ENCODE measurements around the gene DUOXA2. TPM values are rescaled to one million over a fixed set of nuclear protein-coding genes. Genes with fewer than 3 reads are reported as not detected.
"Not testable (repeated sequence)": the region's sequence is repeated elsewhere in the genome, so short reads cannot be mapped to it uniquely, and the experiment has no call there.

Gene DUOXA2
- not detected for total RNA-seq

- ChIA-PET CTCF (interaction anchor here (1.6 kb wide), 1 partner anchor 12 kb away, joined by 5 read pairs; no protein-coding TSS in a partner anchor), POLR2A (interaction anchor here (1.4 to 1.6 kb wide), 2 partner anchors 10 to 16 kb away, joined by 3 read pairs; no protein-coding TSS in a partner anchor)
- DNase-seq: no peak
- H3K36me3 Mint-ChIP-seq (ENCODE audit: low read depth): no peaks in the 10 kb centered on the region
- H3K27ac Mint-ChIP-seq: no peak within 1 kb of the TSS
- peaks cover 81% of the 10 kb centered on the region for H3K27me3 Mint-ChIP-seq
- peaks cover 30% of the 10 kb centered on the region for H3K4me1 Mint-ChIP-seq
- H3K9me3 Mint-ChIP-seq: no peaks in the 10 kb centered on the region
- H3K4me3 Mint-ChIP-seq: no peak within 1 kb of the TSS
Measured at GRCh38 chr15:45114076-45114750, at the start of gene DUOXA2, which contains the start of gene DUOX2. Gene DUOXA2, plus strand, starts transcription at chr15:45114326. Its CDS starts 280 bp downstream, at chr15:45114606. Gene DUOX2, minus strand, starts transcription at chr15:45114172. Its CDS starts 761 bp downstream, at chr15:45113411.

- CTCF ChIA-PET: no interaction called here
Measured at GRCh38 chr15:45064386-45064785, 49.7 kb upstream of the DUOXA2 start.

GRCh38 chr15:45069942-45070360, 44.2 kb upstream of the DUOXA2 start:
- POLR2A ChIA-PET, H3K4me1 Mint-ChIP-seq: not testable (repeated sequence)

More at GRCh38 chr15:45064386-45064785, 49.7 kb upstream of the DUOXA2 start:
- Mint-ChIP-seq H3K36me3 (ENCODE audit: low read depth) (peaks cover 2% of the 10 kb centered on the region), H3K9me3 (no peaks in the 10 kb centered on the region), H3K27ac (no peak overlapping the region), H3K4me1 (peaks cover 9% of the 10 kb centered on the region), H3K27me3 (no peaks in the 10 kb centered on the region), H3K4me3 (no peak overlapping the region)
- no peak for DNase-seq
- POLR2A ChIA-PET: no interaction called here

GRCh38 chr15:45073602-45074001, 40.5 kb upstream of the DUOXA2 start:
- H3K27me3 Mint-ChIP-seq; H3K27ac Mint-ChIP-seq; POLR2A ChIA-PET; CTCF ChIA-PET; H3K36me3 Mint-ChIP-seq (ENCODE audit: low read depth); H3K4me1 Mint-ChIP-seq; DNase-seq; H3K4me3 Mint-ChIP-seq; H3K9me3 Mint-ChIP-seq: not testable (repeated sequence)

More at GRCh38 chr15:45069942-45070360, 44.2 kb upstream of the DUOXA2 start:
- H3K27me3 Mint-ChIP-seq; H3K36me3 Mint-ChIP-seq (ENCODE audit: low read depth); DNase-seq; H3K9me3 Mint-ChIP-seq; H3K27ac Mint-ChIP-seq; CTCF ChIA-PET; H3K4me3 Mint-ChIP-seq: not testable (repeated sequence)

- H3K27me3 Mint-ChIP-seq; DNase-seq; H3K27ac Mint-ChIP-seq; H3K4me3 Mint-ChIP-seq; H3K9me3 Mint-ChIP-seq; CTCF ChIA-PET; H3K4me1 Mint-ChIP-seq; POLR2A ChIA-PET; H3K36me3 Mint-ChIP-seq (ENCODE audit: low read depth): not testable (repeated sequence)
Measured at GRCh38 chr15:45075440-45076320, 38.4 kb upstream of the DUOXA2 start.

- CTCF ChIA-PET; DNase-seq; H3K27me3 Mint-ChIP-seq; POLR2A ChIA-PET; H3K9me3 Mint-ChIP-seq; H3K36me3 Mint-ChIP-seq (ENCODE audit: low read depth); H3K4me3 Mint-ChIP-seq; H3K27ac Mint-ChIP-seq; H3K4me1 Mint-ChIP-seq: not testable (repeated sequence)
Measured at GRCh38 chr15:45077391-45077790, 36.7 kb upstream of the DUOXA2 start.

GRCh38 chr15:45079201-45079600, 34.9 kb upstream of the DUOXA2 start:
- H3K4me3 Mint-ChIP-seq; DNase-seq; H3K27ac Mint-ChIP-seq; CTCF ChIA-PET; H3K27me3 Mint-ChIP-seq; H3K4me1 Mint-ChIP-seq; POLR2A ChIA-PET; H3K36me3 Mint-ChIP-seq (ENCODE audit: low read depth); H3K9me3 Mint-ChIP-seq: not testable (repeated sequence)

- H3K27ac Mint-ChIP-seq; H3K4me1 Mint-ChIP-seq; POLR2A ChIA-PET; H3K4me3 Mint-ChIP-seq; H3K9me3 Mint-ChIP-seq; H3K27me3 Mint-ChIP-seq; CTCF ChIA-PET; H3K36me3 Mint-ChIP-seq (ENCODE audit: low read depth); DNase-seq: not testable (repeated sequence)
Measured at GRCh38 chr15:45079628-45080246, 34.4 kb upstream of the DUOXA2 start.

- CTCF ChIA-PET: interaction anchor here (1.3 kb wide), 1 partner anchor 38 kb away, joined by 4 read pairs; no protein-coding TSS in a partner anchor
- H3K4me1 Mint-ChIP-seq; H3K4me3 Mint-ChIP-seq; H3K27ac Mint-ChIP-seq; DNase-seq; POLR2A ChIA-PET; H3K36me3 Mint-ChIP-seq (ENCODE audit: low read depth); H3K9me3 Mint-ChIP-seq: not testable (repeated sequence)
- H3K27me3 Mint-ChIP-seq: peaks cover 12% of the 10 kb centered on the region
Measured at GRCh38 chr15:45080593-45080992, 33.5 kb upstream of the DUOXA2 start.

GRCh38 chr15:45082412-45082811, 31.7 kb upstream of the DUOXA2 start:
- H3K27ac Mint-ChIP-seq; H3K4me3 Mint-ChIP-seq; CTCF ChIA-PET; DNase-seq; POLR2A ChIA-PET; H3K36me3 Mint-ChIP-seq (ENCODE audit: low read depth); H3K9me3 Mint-ChIP-seq; H3K4me1 Mint-ChIP-seq: not testable (repeated sequence)
- H3K27me3 Mint-ChIP-seq: peaks cover 20% of the 10 kb centered on the region

GRCh38 chr15:45083223-45083622, 30.9 kb upstream of the DUOXA2 start:
- peaks cover 25% of the 10 kb centered on the region for H3K27me3 Mint-ChIP-seq
- H3K4me1 Mint-ChIP-seq: no peaks in the 10 kb centered on the region
- H3K9me3 Mint-ChIP-seq: no peaks in the 10 kb centered on the region
- no peak for DNase-seq
- POLR2A ChIA-PET: no interaction called here
- H3K4me3 Mint-ChIP-seq: no peak overlapping the region
- no peak overlapping the region for H3K27ac Mint-ChIP-seq
- no peaks in the 10 kb centered on the region for H3K36me3 Mint-ChIP-seq (ENCODE audit: low read depth)
- CTCF ChIA-PET: no interaction called here

GRCh38 chr15:45084163-45084562, 30.0 kb upstream of the DUOXA2 start:
- ChIA-PET POLR2A (no interaction called here), CTCF (interaction anchor here (0.5 kb wide), 1 partner anchor 508 kb away, joined by 5 read pairs; no protein-coding TSS in a partner anchor)
- Mint-ChIP-seq H3K27me3 (peaks cover 29% of the 10 kb centered on the region), H3K4me1 (no peaks in the 10 kb centered on the region), H3K36me3 (ENCODE audit: low read depth) (no peaks in the 10 kb centered on the region), H3K4me3 (no peak overlapping the region), H3K27ac (no peak overlapping the region), H3K9me3 (no peaks in the 10 kb centered on the region)
- DNase-seq: no peak

GRCh38 chr15:45087513-45087912, 26.6 kb upstream of the DUOXA2 start:
- H3K4me1 Mint-ChIP-seq: no peaks in the 10 kb centered on the region
- H3K27me3 Mint-ChIP-seq: peaks cover 52% of the 10 kb centered on the region
- H3K9me3 Mint-ChIP-seq: no peaks in the 10 kb centered on the region
- H3K27ac Mint-ChIP-seq: no peak overlapping the region
- no peak overlapping the region for H3K4me3 Mint-ChIP-seq
- CTCF ChIA-PET: interaction anchor here (1.0 kb wide), 1 partner anchor 31 kb away, joined by 3 read pairs; no protein-coding TSS in a partner anchor
- no peak for DNase-seq
- no peaks in the 10 kb centered on the region for H3K36me3 Mint-ChIP-seq (ENCODE audit: low read depth)
- POLR2A ChIA-PET: no interaction called here
